Activated CD4-positive, alpha-beta T cell treated with anti-CD3 and anti-CD28 coated beads, Interleukin-2, Interleukin-6, amounts not matched to agents 100 ng/mL and 50 ng/mL, durations not matched to agents 16 hours and 8 hours (primary cell): ENCODE measurements around the gene MXRA5.
"Not testable (repeated sequence)": the region's sequence is repeated elsewhere in the genome, so short reads cannot be mapped to it uniquely, and the experiment has no call there.

Experiments used
- DNase-seq: peaks from one replicate; pipeline ENCODE4 v3.0.0-alpha.2; 2020

Gene MXRA5

DNA sequence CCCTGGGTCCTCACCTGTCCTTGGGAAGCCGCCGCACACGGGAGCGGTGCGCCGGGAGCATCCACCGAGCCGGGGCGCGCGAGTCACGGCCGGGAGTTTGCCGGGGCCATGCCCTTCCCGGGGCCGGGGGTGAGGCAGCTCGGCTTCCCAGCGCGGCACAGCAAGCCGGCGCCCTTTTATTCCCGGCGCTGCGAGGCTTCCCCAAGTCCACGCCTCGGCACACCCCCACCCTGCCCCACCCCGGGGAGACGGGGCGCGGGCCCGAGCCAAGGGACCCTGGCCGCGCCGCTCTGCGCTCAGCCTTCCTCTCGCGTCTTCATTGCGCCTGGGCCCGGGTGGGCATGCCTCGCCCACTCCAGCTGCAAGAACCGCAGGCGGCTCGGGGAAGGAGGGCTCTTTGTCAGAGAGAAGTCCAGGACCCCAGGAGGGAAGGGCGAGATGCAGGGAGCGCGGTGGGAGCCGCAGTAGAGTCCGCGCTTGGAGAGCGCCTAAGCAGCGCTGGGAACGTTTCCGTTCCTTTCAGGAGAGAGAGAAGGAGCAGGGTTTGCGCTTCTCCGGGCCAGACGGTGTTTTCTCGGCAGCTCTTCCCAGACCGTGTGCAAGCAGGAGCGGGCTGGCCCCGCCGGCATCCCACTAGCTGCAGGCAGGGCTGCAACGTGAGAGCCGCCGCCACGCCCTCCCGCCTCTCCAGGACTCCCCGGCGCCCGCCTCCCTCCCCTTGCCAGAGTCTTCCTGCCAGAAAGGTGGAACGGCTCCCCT lies at the start of gene MXRA5:
MXRA5 (minus strand) TSS at position 152 of the 759 bp plus-strand sequence. CDS start 2,819 bp downstream, outside the sequence.
- no peak for DNase-seq

GRCh38 chrX:3393581-3394111 lies 47.2 kb upstream of the MXRA5 start:
- DNase-seq, result no peak

- no peak for DNase-seq
Measured at GRCh38 chrX:3393178-3393577, 46.7 kb upstream of the MXRA5 start.

- DNase-seq, result no peak
Measured at GRCh38 chrX:3388457-3388856, 42.0 kb upstream of the MXRA5 start.

GRCh38 chrX:3384327-3384726 lies 37.9 kb upstream of the MXRA5 start:
- DNase-seq, result no peak

DNA sequence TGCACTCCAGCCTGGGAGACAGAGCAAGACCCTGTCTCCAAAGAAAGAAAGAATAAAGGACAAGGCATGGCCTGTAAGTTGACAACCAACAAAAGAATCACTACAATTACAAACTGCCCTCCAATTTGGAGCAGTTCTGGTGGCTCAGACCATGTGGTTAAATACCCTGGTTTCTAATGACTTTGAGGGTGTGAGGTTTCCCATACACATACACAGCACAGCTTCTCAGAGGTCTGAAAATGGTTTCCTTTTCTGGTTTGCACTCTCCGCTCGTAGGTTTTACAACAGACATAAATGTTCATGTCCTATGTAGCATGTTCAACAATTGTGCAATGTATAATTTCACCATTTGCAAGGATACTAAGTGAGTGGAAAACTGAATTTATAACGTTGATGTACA lies 34.2 kb upstream of the MXRA5 start:
- DNase-seq, result no peak

DNA sequence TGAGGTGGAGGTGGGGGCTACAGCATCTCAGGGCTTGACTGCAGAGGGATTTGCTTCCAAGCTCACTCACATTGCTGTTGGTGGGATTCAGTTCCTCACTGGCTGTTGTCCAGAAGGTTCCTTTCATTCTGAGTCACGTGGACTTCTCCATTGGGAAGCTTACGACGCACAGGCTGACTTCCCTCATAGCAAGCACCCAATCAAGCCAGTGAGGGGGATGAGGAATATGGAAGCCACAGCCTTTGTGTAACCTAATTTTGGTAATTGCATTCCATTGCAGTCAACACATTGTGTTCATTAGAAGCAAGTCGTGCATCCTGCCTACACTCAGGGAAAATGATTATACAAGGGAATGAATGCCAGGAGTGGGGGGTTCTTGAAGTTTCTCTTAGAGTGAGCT lies 32.7 kb upstream of the MXRA5 start:
- no peak for DNase-seq

GRCh38 chrX:3378156-3378555 lies 31.7 kb upstream of the MXRA5 start:
- no peak for DNase-seq

GRCh38 chrX:3377560-3377959 lies 31.1 kb upstream of the MXRA5 start:
- no peak for DNase-seq

DNA sequence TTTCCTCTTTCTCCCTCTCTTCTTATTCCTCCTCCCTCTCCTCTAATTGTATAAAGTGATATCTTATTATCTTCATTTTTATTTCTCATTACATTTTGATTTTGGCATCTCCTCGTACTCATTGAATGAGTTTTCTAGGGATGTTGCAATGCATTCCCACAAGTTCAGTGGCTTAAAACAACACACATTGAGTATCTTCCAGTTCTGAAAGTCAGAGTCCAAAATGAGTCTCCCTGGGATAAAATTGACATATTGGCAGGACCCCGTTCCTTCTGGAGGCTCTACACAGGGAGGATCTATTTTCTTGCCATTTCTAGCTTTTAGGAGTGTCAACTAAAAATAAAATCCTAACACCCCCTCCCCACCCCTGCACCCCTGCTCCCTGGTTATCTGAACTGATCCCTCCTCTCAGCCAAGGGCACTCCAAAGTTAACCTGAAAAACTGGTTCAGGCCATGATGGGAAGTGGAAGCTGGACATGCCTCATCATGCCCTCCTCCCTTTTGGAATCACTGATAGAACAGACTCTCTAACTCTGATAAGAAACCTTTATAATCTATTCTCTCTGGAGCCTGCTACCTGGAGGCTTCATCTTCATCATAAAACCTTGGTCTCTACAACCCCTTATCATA lies 29.5 kb upstream of the MXRA5 start:
- not testable (repeated sequence) for DNase-seq

GRCh38 chrX:3374108-3374800 lies 27.8 kb upstream of the MXRA5 start:
- DNase-seq, result no peak

GRCh38 chrX:3371163-3371562 lies 24.7 kb upstream of the MXRA5 start:
- no peak for DNase-seq

DNA sequence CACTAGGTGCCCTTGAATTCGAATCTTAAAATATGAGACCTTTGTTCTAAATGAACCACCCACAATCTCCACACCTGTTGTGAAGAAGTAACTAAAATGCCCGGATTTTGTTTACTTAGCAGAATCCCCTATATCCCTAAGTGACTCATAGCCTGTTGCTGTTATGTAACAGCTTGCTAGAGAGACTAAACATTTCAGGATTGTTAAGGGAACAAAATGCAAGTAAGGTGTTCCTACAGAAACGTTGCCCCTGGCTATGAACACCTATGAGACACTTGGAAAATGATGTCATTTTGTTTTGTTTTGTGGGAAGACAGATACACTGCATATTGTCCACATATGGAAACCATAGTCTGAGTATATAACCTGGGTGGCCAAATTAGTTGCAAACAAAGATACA lies 24.2 kb upstream of the MXRA5 start:
- DNase-seq, result no peak

- DNase-seq, result no peak
Measured at GRCh38 chrX:3362956-3363355, 16.5 kb upstream of the MXRA5 start.

DNA sequence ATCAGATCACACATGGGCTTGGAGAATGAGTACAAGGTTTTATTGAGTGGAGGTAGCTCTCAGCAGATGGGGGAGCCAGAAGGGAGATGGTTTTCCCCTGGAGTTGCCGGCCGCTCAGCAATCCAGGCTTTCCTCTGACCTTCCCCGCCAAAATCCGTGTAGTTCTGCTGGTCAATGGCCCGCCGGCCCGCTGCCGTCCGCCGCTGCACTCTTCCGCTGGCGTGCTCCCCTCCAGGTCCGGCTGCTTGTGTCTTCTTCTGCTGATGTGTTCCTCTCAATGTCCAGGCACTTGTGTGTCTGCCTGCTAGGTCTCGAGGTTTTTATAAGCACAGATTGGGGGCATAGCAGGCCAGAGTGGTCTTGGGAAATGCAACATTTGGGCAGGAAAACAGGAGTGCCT lies 14.4 kb upstream of the MXRA5 start:
- DNase-seq, result no peak

- not testable (repeated sequence) for DNase-seq
Measured at GRCh38 chrX:3352741-3353140, 6.3 kb upstream of the MXRA5 start.

- DNase-seq, result no peak
Measured at GRCh38 chrX:3351276-3351675, 4.8 kb upstream of the MXRA5 start.

- no peak for DNase-seq
Measured at GRCh38 chrX:3348191-3348590, 1.7 kb upstream of the MXRA5 start.

DNA sequence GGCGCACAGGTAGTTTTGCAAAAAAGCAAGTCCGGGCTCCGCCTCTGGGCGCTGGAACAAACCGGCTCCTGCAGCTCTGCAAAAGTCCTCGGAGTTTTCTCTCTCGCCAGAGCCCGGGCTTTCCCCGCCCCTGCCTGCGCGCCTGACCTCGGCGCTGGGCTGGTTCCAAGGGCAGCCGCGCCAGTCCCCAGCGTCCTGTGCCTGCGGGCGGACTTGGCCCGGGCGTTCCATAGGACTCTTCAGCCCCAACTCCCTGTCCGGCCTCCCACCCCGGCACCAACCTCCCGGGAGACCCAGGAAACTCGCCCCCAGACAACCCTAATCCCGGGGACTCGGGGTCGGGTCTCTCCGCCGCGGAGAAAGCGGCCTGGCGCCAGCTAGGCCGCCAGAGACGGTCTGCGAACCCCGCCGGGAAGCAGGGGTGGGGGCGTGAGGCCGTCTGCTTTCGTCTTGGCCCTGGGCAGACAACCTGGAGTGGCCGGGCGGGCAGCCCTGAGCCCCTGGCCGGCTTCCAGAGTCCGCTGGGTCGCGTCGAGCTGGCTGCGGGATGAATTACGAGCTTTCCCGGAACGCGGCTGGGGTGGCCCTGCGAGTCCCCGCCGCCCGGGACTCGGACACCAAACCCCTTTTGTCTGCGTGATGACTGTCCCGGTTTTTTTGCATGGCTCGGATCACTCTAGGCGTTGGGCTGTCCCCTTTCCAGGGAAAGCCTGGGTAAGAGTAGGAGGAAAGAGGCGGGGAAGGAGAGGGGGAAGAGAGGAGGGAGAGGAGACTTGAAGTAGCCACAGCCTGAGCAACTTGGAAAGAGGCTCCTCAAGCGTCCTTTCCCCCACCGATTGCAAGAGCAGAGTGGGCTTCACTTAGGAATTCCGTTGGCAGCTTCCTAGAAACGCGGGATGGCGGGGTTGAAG lies 916 bp downstream of the MXRA5 start:
- no peak for DNase-seq

DNA sequence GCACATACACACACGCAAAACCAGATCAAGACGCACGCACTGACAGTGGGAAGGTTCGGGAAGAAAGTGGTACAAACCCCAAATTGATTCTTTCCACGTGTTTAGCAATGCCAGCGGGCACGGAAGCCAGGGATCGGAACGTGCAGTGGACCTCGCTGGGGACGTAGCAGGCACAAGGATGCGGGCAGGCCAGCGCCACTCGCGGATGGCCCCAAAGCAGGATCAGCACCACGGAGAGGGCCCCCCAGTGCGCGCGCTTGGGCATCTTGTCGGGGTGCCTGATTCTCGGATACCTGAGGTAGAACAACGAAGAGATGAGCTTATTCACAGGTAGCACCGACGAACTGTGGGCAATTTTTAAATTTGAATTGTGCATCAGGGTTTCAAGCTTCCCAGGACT lies 2.9 kb downstream of the MXRA5 start:
- DNase-seq, result not testable (repeated sequence)

GRCh38 chrX:3340016-3340415 lies 6.4 kb downstream of the MXRA5 start:
- DNase-seq, result no peak

- DNase-seq, result no peak
Measured at GRCh38 chrX:3326681-3327080, 19.8 kb downstream of the MXRA5 start.
